Peyer's patch (tissue), 4 donors: ENCODE measurements around the gene SYT10. TPM values are rescaled to one million over a fixed set of nuclear protein-coding genes. Genes with fewer than 3 reads are reported as not detected.
"Not testable (repeated sequence)": the region's sequence is repeated elsewhere in the genome, so short reads cannot be mapped to it uniquely, and the experiment has no call there.

Experiments
- DNase-seq, 3 donors: peaks; one replicate each; pipeline ENCODE4 v3.0.0-alpha.2; 2017 to 2019
- H3K27ac ChIP-seq, 4 donors: fragments of 200-600 bp; sonication (generic); one replicate each; pipeline ENCODE4 v1.5.1; 2016 to 2019
- H3K27me3 ChIP-seq, 2 donors: fragments of 200-600 bp; sonication (generic); one replicate each; pipeline ENCODE4 v1.5.1; 2019
- H3K36me3 ChIP-seq, 3 donors: fragments of 200-600 bp; sonication (generic); one replicate each; pipeline ENCODE4 v1.5.1; 2016 to 2019
- H3K4me1 ChIP-seq, 4 donors: fragments of 200-600 bp; sonication (generic); one replicate each; pipeline ENCODE4 v1.5.1; 2016 to 2019
- H3K4me3 ChIP-seq, 4 donors: fragments of 200-600 bp; sonication (generic); 1 replicate in 3 of 4; 2 replicates in 1 of 4; pipeline ENCODE4 v1.5.1; 2016 to 2019; ENCODE audit warnings: mild to moderate bottlenecking in 1 of 4
- H3K9me3 ChIP-seq, 4 donors: fragments of 200-600 bp; sonication (generic); one replicate each; pipeline ENCODE4 v1.5.1; 2016 to 2019; ENCODE audit warnings: mild to moderate bottlenecking in 1 of 4
- CTCF ChIP-seq, 6 experiments: fragments of 450-650 bp in 4 of 6; fragments of 200-600 bp in 2 of 6; sonication (generic) in 1 of 6; IDR thresholded peaks; one replicate each; pipeline ENCODE4 v1.5.1; 2017 to 2019; ENCODE audit warnings: antibody characterized with exemption in 6 of 6, mild to moderate bottlenecking in 3 of 6, moderate library complexity in 1 of 6
- POLR2A ChIP-seq, 2 donors: fragments of 450-650 bp; IDR thresholded peaks; one replicate each; pipeline ENCODE4 v1.5.1; 2017; ENCODE audit warnings: antibody characterized with exemption in 2 of 2, mild to moderate bottlenecking in 2 of 2, moderate library complexity in 2 of 2
- total RNA-seq, 4 donors: library from RNA; depleted of rRNA; stranded (reverse); fragments of >200 nt; gene quantifications; one replicate each; pipeline ENCODE4 v1.1.0, GENCODE V29; 2016

SYT10 gene
- total RNA-seq, 4 donors from 2014 or later = 0.13 to 0.28 TPM; not detected in 2

- Histone ChIP-seq H3K27ac (no peak overlapping the region), H3K9me3 (no peaks in the 10 kb centered on the region), H3K4me3 (no peak overlapping the region), H3K4me1 (no peaks in the 10 kb centered on the region), H3K36me3 (no peaks in the 10 kb centered on the region), H3K27me3 (no peaks in the 10 kb centered on the region)
- TF ChIP-seq CTCF (IDR thresholded peaks at IDR 0.05) (no peak), POLR2A (IDR thresholded peaks at IDR 0.05) (no peak)
- no peak for DNase-seq
Measured at GRCh38 chr12:33357181-33357580, 82.4 kb downstream of the SYT10 start.

- DNase-seq = no peak
- Histone ChIP-seq H3K27me3 (no peaks in the 10 kb centered on the region), H3K9me3 (no peaks in the 10 kb centered on the region), H3K4me3 (no peak overlapping the region), H3K36me3 (no peaks in the 10 kb centered on the region), H3K4me1 (no peaks in the 10 kb centered on the region), H3K27ac (no peak overlapping the region)
- TF ChIP-seq CTCF (IDR thresholded peaks at IDR 0.05) (no peak), POLR2A (IDR thresholded peaks at IDR 0.05) (no peak)
Measured at GRCh38 chr12:33349791-33350190, 89.8 kb downstream of the SYT10 start.

GRCh38 chr12:33331961-33332398 lies 107.6 kb downstream of the SYT10 start:
- not testable (repeated sequence) for H3K4me3 ChIP-seq, H3K27me3 ChIP-seq, H3K27ac ChIP-seq, H3K36me3 ChIP-seq, H3K9me3 ChIP-seq, DNase-seq, H3K4me1 ChIP-seq

- H3K9me3 ChIP-seq = no peaks in the 10 kb centered on the region
- TF ChIP-seq POLR2A (IDR thresholded peaks at IDR 0.05) (no peak), CTCF (IDR thresholded peaks at IDR 0.05) (no peak)
Measured at GRCh38 chr12:33330940-33331339, 108.7 kb downstream of the SYT10 start.

More at GRCh38 chr12:33330940-33331339, 108.7 kb downstream of the SYT10 start:
- no peaks in the 10 kb centered on the region for H3K4me1 ChIP-seq
- DNase-seq = no peak
- no peak overlapping the region for H3K4me3 ChIP-seq
- H3K36me3 ChIP-seq = no peaks in the 10 kb centered on the region
- no peaks in the 10 kb centered on the region for H3K27me3 ChIP-seq
- no peak overlapping the region for H3K27ac ChIP-seq
